ENCODE measurements around the gene C11orf54.

Gene C11orf54

DNA sequence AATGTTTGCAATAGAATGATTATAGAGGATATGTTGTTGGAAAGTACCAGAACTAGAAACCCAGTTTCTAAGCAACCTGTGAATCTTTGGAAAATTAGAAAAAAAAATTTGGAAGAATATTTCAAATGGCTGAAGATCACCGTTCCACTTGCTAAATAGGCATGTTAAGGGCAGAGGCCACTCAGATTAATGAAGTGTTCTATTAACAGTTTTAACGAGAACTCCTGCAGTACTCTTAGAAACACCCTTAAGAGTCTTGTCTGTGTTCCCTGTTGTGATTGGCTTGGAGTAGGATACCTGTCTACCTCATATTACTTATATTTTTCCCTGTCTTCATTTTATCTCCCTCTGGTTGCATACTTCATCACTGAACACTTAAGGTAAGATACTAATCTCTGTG lies 4.6 kb downstream of the C11orf54 start:
- TF ChIP-seq, protein P1, sequence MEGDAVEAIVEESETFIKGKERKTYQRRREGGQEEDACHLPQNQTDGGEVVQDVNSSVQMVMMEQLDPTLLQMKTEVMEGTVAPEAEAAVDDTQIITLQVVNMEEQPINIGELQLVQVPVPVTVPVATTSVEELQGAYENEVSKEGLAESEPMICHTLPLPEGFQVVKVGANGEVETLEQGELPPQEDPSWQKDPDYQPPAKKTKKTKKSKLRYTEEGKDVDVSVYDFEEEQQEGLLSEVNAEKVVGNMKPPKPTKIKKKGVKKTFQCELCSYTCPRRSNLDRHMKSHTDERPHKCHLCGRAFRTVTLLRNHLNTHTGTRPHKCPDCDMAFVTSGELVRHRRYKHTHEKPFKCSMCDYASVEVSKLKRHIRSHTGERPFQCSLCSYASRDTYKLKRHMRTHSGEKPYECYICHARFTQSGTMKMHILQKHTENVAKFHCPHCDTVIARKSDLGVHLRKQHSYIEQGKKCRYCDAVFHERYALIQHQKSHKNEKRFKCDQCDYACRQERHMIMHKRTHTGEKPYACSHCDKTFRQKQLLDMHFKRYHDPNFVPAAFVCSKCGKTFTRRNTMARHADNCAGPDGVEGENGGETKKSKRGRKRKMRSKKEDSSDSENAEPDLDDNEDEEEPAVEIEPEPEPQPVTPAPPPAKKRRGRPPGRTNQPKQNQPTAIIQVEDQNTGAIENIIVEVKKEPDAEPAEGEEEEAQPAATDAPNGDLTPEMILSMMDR (IDR thresholded peaks at IDR 0.05; ENCODE audit: control insufficient read depth, insufficient read depth, low read depth, low read length, missing control alignments), result no peak
- no peak overlapping the region for H3K4me3 ChIP-seq (ENCODE audit: control insufficient read depth, low read depth, low read length)
- DNase-seq (ENCODE audit: low read depth), result no peak

DNA sequence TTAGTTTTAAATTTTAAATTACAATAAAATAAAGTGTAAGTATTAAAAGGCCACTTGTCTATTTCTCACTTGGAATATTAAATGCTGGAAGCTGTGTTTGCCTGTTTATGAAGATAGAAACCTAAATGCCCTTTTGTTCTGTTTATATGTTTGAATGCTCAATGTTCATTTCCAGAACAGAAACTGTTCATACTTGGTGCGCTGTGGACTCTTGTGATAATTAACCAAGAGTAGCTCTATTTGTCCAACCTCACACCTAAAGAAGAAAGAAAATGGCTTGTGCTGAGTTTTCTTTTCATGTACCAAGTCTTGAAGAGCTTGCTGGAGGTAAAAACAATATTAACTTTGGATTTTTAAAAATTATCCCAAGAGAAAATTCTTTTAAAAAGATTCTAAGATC lies 5.7 kb downstream of the C11orf54 start:
- no peak overlapping the region for H3K4me3 ChIP-seq (ENCODE audit: control insufficient read depth, low read depth, low read length)
- no peak for DNase-seq (ENCODE audit: low read depth)
- TF ChIP-seq, protein P1 (IDR thresholded peaks at IDR 0.05; ENCODE audit: control insufficient read depth, insufficient read depth, low read depth, low read length, missing control alignments), result no peak

DNA sequence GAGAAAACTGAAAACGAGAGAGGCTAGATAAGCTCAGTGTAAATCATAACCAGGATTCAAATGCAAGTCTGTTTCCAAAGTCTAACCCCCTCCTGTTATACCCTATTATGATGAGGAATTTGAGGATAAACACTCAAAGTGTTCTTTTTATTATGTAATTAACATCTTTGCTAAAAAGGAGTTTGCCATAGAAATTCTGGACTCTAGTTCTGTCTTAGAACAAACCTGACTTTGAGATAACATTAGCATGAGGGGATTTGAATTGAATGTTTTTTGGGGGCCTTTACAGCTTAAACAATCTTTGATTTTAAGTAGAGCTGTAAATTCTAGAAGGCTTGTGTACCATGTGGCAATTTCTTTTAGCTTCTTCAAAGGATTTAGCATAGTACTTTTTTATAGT lies 9.5 kb downstream of the C11orf54 start:
- H3K4me3 ChIP-seq (ENCODE audit: control insufficient read depth, low read depth, low read length), result no peak overlapping the region
- TF ChIP-seq, protein P1 (IDR thresholded peaks at IDR 0.05; ENCODE audit: control insufficient read depth, insufficient read depth, low read depth, low read length, missing control alignments), result no peak
- DNase-seq (ENCODE audit: low read depth), result no peak

DNA sequence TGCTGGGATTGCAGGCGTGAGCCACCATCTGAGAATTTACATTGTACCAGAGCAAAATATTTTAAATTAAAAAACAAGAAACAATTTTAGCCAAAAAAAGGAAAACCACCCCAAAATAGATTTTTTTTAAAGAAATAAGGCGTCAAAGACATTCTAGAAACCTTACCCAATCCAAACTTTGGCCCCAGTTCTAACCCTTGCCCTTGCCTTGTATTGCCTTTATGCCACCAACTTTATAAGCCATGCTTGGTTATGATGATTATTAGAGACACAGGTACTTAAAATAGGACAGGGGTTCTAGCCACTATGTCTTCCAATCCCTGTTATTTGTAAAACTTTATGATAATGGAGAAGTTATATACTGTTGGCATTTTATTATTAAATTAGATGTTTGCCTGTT lies 11.8 kb downstream of the C11orf54 start:
- no peak for DNase-seq (ENCODE audit: low read depth)

DNA sequence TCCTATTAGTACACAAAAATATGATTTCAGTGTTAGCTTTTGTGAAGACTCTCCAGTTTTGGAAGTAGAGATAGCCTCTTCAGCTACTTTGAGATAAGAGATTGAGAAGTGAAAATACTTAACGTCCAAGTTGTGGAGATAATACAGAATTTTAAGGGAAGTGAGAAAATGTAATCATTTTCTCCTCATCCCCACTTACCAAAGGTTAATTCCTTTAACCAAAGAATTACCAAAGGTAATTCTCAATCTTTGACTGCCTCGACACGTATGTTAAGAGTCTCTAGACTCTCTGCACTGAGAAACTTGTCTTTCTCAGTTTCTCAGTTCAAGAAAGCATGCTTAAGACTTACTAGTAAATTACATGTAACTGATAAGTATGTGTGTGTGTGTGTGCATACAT lies 15.3 kb downstream of the C11orf54 start:
- H3K4me3 ChIP-seq (ENCODE audit: control insufficient read depth, low read depth, low read length), result no peak overlapping the region
- TF ChIP-seq, protein P1 (IDR thresholded peaks at IDR 0.05; ENCODE audit: control insufficient read depth, insufficient read depth, low read depth, low read length, missing control alignments), result no peak
- DNase-seq (ENCODE audit: low read depth), result no peak

More for the DNA sequence above, 11.8 kb downstream of the C11orf54 start:
- H3K4me3 ChIP-seq (ENCODE audit: control insufficient read depth, low read depth, low read length), result no peak overlapping the region
- TF ChIP-seq, protein P1 (IDR thresholded peaks at IDR 0.05; ENCODE audit: control insufficient read depth, insufficient read depth, low read depth, low read length, missing control alignments), result no peak

DNA sequence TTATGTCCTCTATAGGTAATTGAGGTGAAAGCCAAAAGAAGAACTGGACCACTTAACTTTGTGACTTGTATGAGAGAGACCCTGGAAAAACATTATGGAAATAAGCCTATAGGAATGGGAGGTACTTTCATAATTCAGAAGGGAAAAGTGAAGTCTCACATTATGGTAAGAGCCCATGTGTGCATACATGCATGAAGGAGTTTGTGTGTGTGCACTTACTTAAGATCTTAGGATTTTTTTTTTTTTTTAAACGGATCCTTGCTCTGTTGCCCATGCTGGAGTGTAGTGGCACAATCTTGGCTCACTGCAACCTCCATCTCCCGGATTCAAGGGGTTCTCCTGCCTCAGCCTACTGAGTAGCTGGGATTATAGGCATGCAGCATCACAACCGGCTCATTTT lies 15.8 kb downstream of the C11orf54 start:
- no peak for DNase-seq (ENCODE audit: low read depth)
- no peak overlapping the region for H3K4me3 ChIP-seq (ENCODE audit: control insufficient read depth, low read depth, low read length)
- TF ChIP-seq, protein P1 (IDR thresholded peaks at IDR 0.05; ENCODE audit: control insufficient read depth, insufficient read depth, low read depth, low read length, missing control alignments), result no peak

Measured in AG09309 (cell line).